ENCODE results near the gene ZNF511.

ZNF511 gene

GRCh38 chr10:133339708-133340380 is 31.1 kb downstream of the ZNF511 start:
- CTCF ChIA-PET, result interaction anchor here (0.6 kb wide), 1 partner anchor 11 kb away, joined by 3 read pairs; no protein-coding TSS in a partner anchor
- POLR2A ChIA-PET, result no interaction called here
- Histone ChIP-seq H3K9me3 (ENCODE audit: control insufficient read depth, insufficient read depth, low read depth, low read length) (no peaks in the 10 kb centered on the region), H3K36me3 (ENCODE audit: control insufficient read depth in 2 of 2, insufficient read depth in 1 of 2, low read length in 2 of 2) (no peaks in the 10 kb centered on the region), H3K4me1 (ENCODE audit: control insufficient read depth, insufficient read depth, low read length) (peaks cover 2% of the 10 kb centered on the region; the same call in 1 of the 2 replicates), H3K27ac (ENCODE audit: extremely low read depth, low read depth, low read length) (no peak overlapping the region), H3K4me3 (ENCODE audit: low read depth, low read length) (no peak overlapping the region)
- no peak for TF ChIP-seq ZNF701 (tag by site-specific recombination; IDR thresholded peaks at IDR 0.05)
- TF ChIP-seq ZEB2 (tag by site-specific recombination; IDR thresholded peaks at IDR 0.05), result peak; percentile 98
- TF ChIP-seq ZFHX2 (tag by site-specific recombination; conservative IDR thresholded peaks at IDR 0.05), result peak; percentile 21; the same call in 1 of the 2 replicates

- no peaks in the 10 kb centered on the region for H3K36me3 ChIP-seq (ENCODE audit: control insufficient read depth in 2 of 2, insufficient read depth in 1 of 2, low read length in 2 of 2)
- no peaks in the 10 kb centered on the region for H3K4me1 ChIP-seq (ENCODE audit: control insufficient read depth, insufficient read depth, low read length)
- no peak overlapping the region for H3K27ac ChIP-seq (ENCODE audit: extremely low read depth, low read depth, low read length)
- POLR2A ChIA-PET, result no interaction called here
- H3K4me3 ChIP-seq (ENCODE audit: low read depth, low read length), result no peak overlapping the region
- TF ChIP-seq CTCF (tag by site-specific recombination; IDR thresholded peaks at IDR 0.05) (no peak), ZNF292 (tag by site-specific recombination; IDR thresholded peaks at IDR 0.05; ENCODE audit: borderline replicate concordance, low read depth) (no peak), SETDB1 (IDR thresholded peaks at IDR 0.05; ENCODE audit: insufficient read length, low read length) (no peak), YY1 (tag by site-specific recombination; IDR thresholded peaks at IDR 0.05) (no peak), TSHZ1 (tag by site-specific recombination; IDR thresholded peaks at IDR 0.05; ENCODE audit: borderline replicate concordance) (no peak), ZNF791 (tag by site-specific recombination; IDR thresholded peaks at IDR 0.05) (no peak), KLF17 (tag by site-specific recombination; IDR thresholded peaks at IDR 0.05) (no peak), ZNF274 (IDR thresholded peaks at IDR 0.05; ENCODE audit: low read length) (no peak), ZNF274 (tag by site-specific recombination; IDR thresholded peaks at IDR 0.05; ENCODE audit: borderline replicate concordance) (no peak), EGR2 (tag by site-specific recombination; IDR thresholded peaks at IDR 0.05; ENCODE audit: low read depth) (no peak), ZNF121 (tag by site-specific recombination; IDR thresholded peaks at IDR 0.05) (no peak), ZNF571 (tag by site-specific recombination; IDR thresholded peaks at IDR 0.05) (no peak), ZEB2 (tag by site-specific recombination; IDR thresholded peaks at IDR 0.05) (no peak)
- CTCF ChIA-PET, result interaction anchor here (0.7 to 1.3 kb wide), 2 partner anchors 13 to 96 kb away, joined by 3 to 5 read pairs; no protein-coding TSS in a partner anchor
- H3K9me3 ChIP-seq (ENCODE audit: control insufficient read depth, insufficient read depth, low read depth, low read length), result no peaks in the 10 kb centered on the region
Measured at GRCh38 chr10:133341983-133342382, 33.3 kb downstream of the ZNF511 start.

- CTCF ChIA-PET, result no interaction called here
- Histone ChIP-seq H3K27ac (ENCODE audit: extremely low read depth, low read depth, low read length) (no peak overlapping the region), H3K36me3 (ENCODE audit: control insufficient read depth in 2 of 2, insufficient read depth in 1 of 2, low read length in 2 of 2) (no peaks in the 10 kb centered on the region), H3K4me1 (ENCODE audit: control insufficient read depth, insufficient read depth, low read length) (no peaks in the 10 kb centered on the region), H3K4me3 (ENCODE audit: low read depth, low read length) (no peak overlapping the region), H3K9me3 (ENCODE audit: control insufficient read depth, insufficient read depth, low read depth, low read length) (no peaks in the 10 kb centered on the region)
- POLR2A ChIA-PET, result no interaction called here
- no peak for TF ChIP-seq ZNF214 (tag by site-specific recombination; IDR thresholded peaks at IDR 0.05; ENCODE audit: borderline replicate concordance)
- TF ChIP-seq ZNF558 (tag by site-specific recombination; IDR thresholded peaks at IDR 0.05), result no peak
- no peak for TF ChIP-seq ZNF114 (tag by site-specific recombination; IDR thresholded peaks at IDR 0.05)
- no peak for TF ChIP-seq ZNF354C (tag by site-specific recombination; IDR thresholded peaks at IDR 0.05; ENCODE audit: borderline replicate concordance, low read depth)
- no peak for TF ChIP-seq ZBTB26 (tag by site-specific recombination; optimal IDR thresholded peaks at IDR 0.05)
- TF ChIP-seq RBAK (tag by site-specific recombination; IDR thresholded peaks at IDR 0.05), result no peak
- TF ChIP-seq ZNF670 (tag by site-specific recombination; IDR thresholded peaks at IDR 0.05; ENCODE audit: low read depth), result no peak
- no peak for TF ChIP-seq ZSCAN4 (tag by site-specific recombination; IDR thresholded peaks at IDR 0.05)
Measured at GRCh38 chr10:133342942-133343341, 34.2 kb downstream of the ZNF511 start.

Data from HEK293 (cell line).